Keratinocyte (primary cell): ENCODE results near the gene MAN1A2. TPM values are rescaled to one million over a fixed set of nuclear protein-coding genes. Genes with fewer than 3 reads are reported as not detected.

Experiments
- DNase-seq: peaks from one replicate; pipeline ENCODE4 v3.0.0-alpha.2; 2011; ENCODE audit warnings: low read depth, missing footprints, low spot score
- FAIRE-seq: peaks from 2 replicates; lab custom pipeline; 2011; peaks lifted over from hg19 to GRCh38; lab: Jason Lieb, UNC
- H2AFZ ChIP-seq: 2 replicates; pipeline ENCODE4 v1.6.0; 2012; ENCODE audit warnings: low read length, control low read depth, inconsistent platforms; ENCODE audit not compliant: control insufficient read depth
- H3K27ac ChIP-seq: 2 replicates; pipeline ENCODE4 v1.5.1; 2011; ENCODE audit warnings: low read length; ENCODE audit not compliant: control insufficient read depth, insufficient read depth
- H3K27me3 ChIP-seq: 3 replicates; pipeline ENCODE4 v1.6.0; 2011; ENCODE audit warnings: low read length; ENCODE audit not compliant: control insufficient read depth, insufficient read depth; ENCODE audit errors: extremely low read depth
- H3K36me3 ChIP-seq, 2 experiments: 2 replicates in 1 of 2; 3 replicates in 1 of 2; pipeline ENCODE4 v1.5.1; 2011; ENCODE audit warnings: low read length in 2 of 2, mild to moderate bottlenecking in 1 of 2; ENCODE audit not compliant: control insufficient read depth in 2 of 2, insufficient read depth in 2 of 2; ENCODE audit errors: extremely low read depth in 1 of 2
- H3K4me1 ChIP-seq: 3 replicates; pipeline ENCODE4 v1.5.1; 2011; ENCODE audit warnings: low read length; ENCODE audit not compliant: control insufficient read depth, insufficient read depth; ENCODE audit errors: extremely low read depth
- H3K4me2 ChIP-seq: 3 replicates; pipeline ENCODE4 v1.6.0; 2011; ENCODE audit warnings: low read depth, low read length; ENCODE audit not compliant: control insufficient read depth, insufficient read depth; ENCODE audit errors: extremely low read depth
- H3K4me3 ChIP-seq, 3 experiments: fragments of 200-600 bp in 1 of 3; sonication (generic) in 1 of 3; 2 replicates in 2 of 3; 3 replicates in 1 of 3; pipeline ENCODE4 v1.5.1; 2011 to 2016; ENCODE audit warnings: low read length in 3 of 3, mild to moderate bottlenecking in 3 of 3, control low read depth in 2 of 3, inconsistent platforms in 1 of 3, low read depth in 1 of 3, mixed read lengths in 1 of 3, mixed run types in 1 of 3, moderate library complexity in 1 of 3; ENCODE audit not compliant: control insufficient read depth in 2 of 3, insufficient read depth in 2 of 3; ENCODE audit errors: extremely low read depth in 1 of 3
- H3K79me2 ChIP-seq: 2 replicates; pipeline ENCODE4 v1.6.0; 2012; ENCODE audit warnings: low read length; ENCODE audit not compliant: control insufficient read depth, insufficient read depth
- H3K9ac ChIP-seq: 3 replicates; pipeline ENCODE4 v1.6.0; 2011; ENCODE audit warnings: low read length; ENCODE audit not compliant: control insufficient read depth, insufficient read depth; ENCODE audit errors: extremely low read depth
- H3K9me1 ChIP-seq: 3 replicates; pipeline ENCODE4 v1.6.0; 2011; ENCODE audit warnings: low read length; ENCODE audit not compliant: control insufficient read depth, insufficient read depth; ENCODE audit errors: extremely low read depth
- H3K9me3 ChIP-seq: 2 replicates; pipeline ENCODE4 v1.5.1; 2012; ENCODE audit warnings: low read depth, low read length; ENCODE audit not compliant: control insufficient read depth
- H4K20me1 ChIP-seq: 3 replicates; pipeline ENCODE4 v1.6.0; 2011; ENCODE audit warnings: low read length; ENCODE audit not compliant: control insufficient read depth, insufficient read depth; ENCODE audit errors: extremely low read depth
- CTCF ChIP-seq, 3 experiments: IDR thresholded peaks in 1 of 3; conservative IDR thresholded peaks in 1 of 3; optimal IDR thresholded peaks in 1 of 3; 2 replicates in 2 of 3; 3 replicates in 1 of 3; pipeline versions ENCODE3 to v1.5.1; 2011; ENCODE audit warnings: low read length in 3 of 3, mild to moderate bottlenecking in 3 of 3, moderate library complexity in 2 of 3, control low read depth in 1 of 3, inconsistent platforms in 1 of 3; ENCODE audit not compliant: insufficient read depth in 2 of 3; ENCODE audit errors: extremely low read depth in 1 of 3
- EZH2 ChIP-seq: IDR thresholded peaks from one replicate; pipeline ENCODE4 v1.6.1; 2012; ENCODE audit warnings: inconsistent platforms, mild to moderate bottlenecking, low read length, moderate library complexity
- dilution Hi-C: fragments of 300-500 bp; cut with MboI; formaldehyde crosslinking; loops from one replicate; pipeline ENCODE4 v1.7.0; 2020; ENCODE audit warnings: low sequenced_read_pairs; ENCODE audit not compliant: extremely low pct_ligation_motif_present
- polyA plus RNA-seq, 5 experiments: library from polyadenylated mRNA; depleted of rRNA in 3 of 5; stranded (reverse) in 3 of 5; stranded (forward) in 1 of 5; unstranded in 1 of 5; fragments of >200 nt; gene quantifications; 1 replicate in 1 of 5; 2 replicates in 3 of 5; 3 replicates in 1 of 5; pipeline versions ENCODE4 v1.2.1 to v1.2.3, GENCODE V29; 2011 to 2012; ENCODE audit warnings: missing spikeins in 2 of 5, low read depth in 1 of 5, low replicate concordance in 1 of 5

Gene MAN1A2
- polyA plus RNA-seq, 1 donor (not counting 4 experiments of a cell fraction or from before 2014, with no cell fraction given): 19.0 TPM

GRCh38 chr1:117413412-117413811 lies 46.2 kb downstream of the MAN1A2 start:
- no peak overlapping the region for H3K4me2 ChIP-seq
- no peak overlapping the region for H3K4me3 ChIP-seq
- peaks cover 0 to 2% of the 10 kb centered on the region in 2 experiments for H3K36me3 ChIP-seq
- no peak for TF ChIP-seq EZH2
- TF ChIP-seq CTCF (optimal IDR thresholded peaks at IDR 0.05 in 1 of 3, IDR thresholded peaks at IDR 0.05 in 1 of 3, conservative IDR thresholded peaks at IDR 0.05 in 1 of 3; ENCODE audit: extremely low read depth in 1 of 3, insufficient read depth in 2 of 3, low read length in 3 of 3): no peak
- H3K4me1 ChIP-seq: no peaks in the 10 kb centered on the region
- H4K20me1 ChIP-seq: no peaks in the 10 kb centered on the region
- no peaks in the 10 kb centered on the region for H3K79me2 ChIP-seq
- no peak overlapping the region for H3K27ac ChIP-seq
- H3K9me1 ChIP-seq: no peaks in the 10 kb centered on the region
- H2AFZ ChIP-seq: no peak overlapping the region
- H3K9ac ChIP-seq: no peak overlapping the region
- H3K9me3 ChIP-seq: no peaks in the 10 kb centered on the region
- FAIRE-seq: no peak
- dilution Hi-C loops: no loop called here
- no peaks in the 10 kb centered on the region for H3K27me3 ChIP-seq
- DNase-seq: no peak

DNA sequence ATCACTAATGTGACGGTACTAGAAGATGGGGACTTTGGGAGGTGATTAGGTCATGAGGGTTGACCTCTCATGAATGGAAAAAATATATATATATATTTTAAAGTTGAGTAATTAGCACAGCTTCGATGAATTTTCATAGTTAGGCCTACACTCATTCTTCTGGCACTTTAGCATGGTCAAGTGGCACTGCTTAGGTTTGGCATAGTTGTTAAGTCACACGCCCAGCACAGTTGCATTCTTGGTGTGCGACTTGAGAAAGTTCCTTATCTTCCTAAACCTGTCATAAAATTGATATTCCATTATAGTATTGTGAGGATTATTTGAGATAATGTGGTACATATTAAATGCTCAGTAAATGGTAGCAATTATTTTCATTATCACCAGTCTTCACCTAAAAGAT lies 47.7 kb downstream of the MAN1A2 start:
- H3K79me2 ChIP-seq: no peaks in the 10 kb centered on the region
- FAIRE-seq: no peak

More for the DNA sequence above, 47.7 kb downstream of the MAN1A2 start:
- no peaks in the 10 kb centered on the region for H3K9me3 ChIP-seq
- H3K9ac ChIP-seq: no peak overlapping the region
- no peaks in the 10 kb centered on the region for H3K4me1 ChIP-seq
- no peak for DNase-seq
- no peaks in the 10 kb centered on the region for H4K20me1 ChIP-seq
- no peaks in the 10 kb centered on the region for H3K9me1 ChIP-seq
- peaks cover 0 to 2% of the 10 kb centered on the region in 2 experiments for H3K36me3 ChIP-seq
- no peak for TF ChIP-seq CTCF (optimal IDR thresholded peaks at IDR 0.05 in 1 of 3, IDR thresholded peaks at IDR 0.05 in 1 of 3, conservative IDR thresholded peaks at IDR 0.05 in 1 of 3; ENCODE audit: extremely low read depth in 1 of 3, insufficient read depth in 2 of 3, low read length in 3 of 3)
- no peak for TF ChIP-seq EZH2
- H3K27me3 ChIP-seq: no peaks in the 10 kb centered on the region
- no peak overlapping the region for H2AFZ ChIP-seq
- dilution Hi-C loops: no loop called here
- no peak overlapping the region for H3K4me3 ChIP-seq
- no peak overlapping the region for H3K4me2 ChIP-seq
- H3K27ac ChIP-seq: no peak overlapping the region
